Subcutaneous adipose tissue (tissue), 4 donors: ENCODE data around the gene DUSP18. TPM values are rescaled to one million over a fixed set of nuclear protein-coding genes. Genes with fewer than 3 reads are reported as not detected.

Experiments
- CTCF ChIP-seq: fragments of 450-650 bp; IDR thresholded peaks from one replicate; pipeline ENCODE4 v1.5.1; 2016; ENCODE audit warnings: low read depth, mild to moderate bottlenecking, control low read depth, antibody characterized with exemption, moderate library complexity
- total RNA-seq, 4 donors: library from RNA; depleted of rRNA; stranded (reverse); fragments of >200 nt; gene quantifications; one replicate each; pipeline ENCODE4 v1.1.0, GENCODE V29; 2016

DUSP18 gene
- total RNA-seq, 4 donors from 2014 or later: 3.8 to 13.1 (median 7.6) TPM

- TF ChIP-seq CTCF: no peak
Observed at GRCh38 chr22:30643055-30643875, 24.4 kb downstream of the DUSP18 start.

DNA sequence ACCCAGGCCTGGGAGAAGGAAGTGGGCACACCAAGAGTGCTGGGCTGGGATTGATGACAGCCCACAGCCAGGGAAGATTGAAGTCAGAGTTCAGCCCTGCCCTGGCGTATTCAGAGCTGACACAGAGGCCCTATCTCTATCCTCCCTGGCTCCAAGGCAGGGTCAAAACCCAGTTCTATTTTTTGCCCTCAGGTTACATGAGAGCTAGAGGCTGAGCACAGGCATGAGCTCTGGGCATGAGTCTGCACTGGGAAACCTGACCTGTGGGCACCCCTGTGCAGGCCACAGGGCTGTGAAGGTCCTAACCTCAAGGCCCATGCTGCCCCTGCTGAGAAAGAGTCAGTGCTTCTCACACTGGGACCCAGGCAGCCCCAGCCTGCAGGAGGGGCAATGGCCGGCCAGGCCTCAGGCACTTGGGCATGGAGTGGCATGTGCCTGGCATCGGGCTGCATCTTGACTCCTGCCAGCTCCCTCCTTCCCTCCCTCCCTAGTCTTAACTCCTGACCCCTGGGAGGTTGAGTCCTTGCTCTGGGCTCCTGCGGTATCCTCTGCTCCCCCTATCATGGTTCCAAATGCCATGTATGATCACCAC lies 26.7 kb downstream of the DUSP18 start:
- no peak for TF ChIP-seq CTCF

DNA sequence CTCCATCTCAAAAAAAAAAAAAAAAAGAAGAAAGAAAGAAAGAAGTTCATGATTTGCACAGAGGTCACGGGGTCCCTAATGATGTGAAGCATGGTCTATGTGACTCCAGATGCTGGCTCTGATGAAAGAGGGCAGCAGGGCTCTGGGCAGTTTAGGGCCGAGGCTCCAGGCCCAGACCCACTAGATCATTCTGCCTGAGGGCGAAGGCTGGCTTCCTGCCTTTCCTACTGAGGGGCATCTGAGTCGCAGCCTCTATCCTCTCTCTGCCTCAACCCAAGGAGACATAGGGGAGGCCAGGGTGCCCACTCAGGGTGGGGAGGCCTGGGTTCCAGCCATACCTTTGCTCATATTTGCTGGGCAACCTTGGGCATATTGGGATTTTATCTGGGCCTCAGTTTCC lies 27.3 kb downstream of the DUSP18 start:
- no peak for TF ChIP-seq CTCF

DNA sequence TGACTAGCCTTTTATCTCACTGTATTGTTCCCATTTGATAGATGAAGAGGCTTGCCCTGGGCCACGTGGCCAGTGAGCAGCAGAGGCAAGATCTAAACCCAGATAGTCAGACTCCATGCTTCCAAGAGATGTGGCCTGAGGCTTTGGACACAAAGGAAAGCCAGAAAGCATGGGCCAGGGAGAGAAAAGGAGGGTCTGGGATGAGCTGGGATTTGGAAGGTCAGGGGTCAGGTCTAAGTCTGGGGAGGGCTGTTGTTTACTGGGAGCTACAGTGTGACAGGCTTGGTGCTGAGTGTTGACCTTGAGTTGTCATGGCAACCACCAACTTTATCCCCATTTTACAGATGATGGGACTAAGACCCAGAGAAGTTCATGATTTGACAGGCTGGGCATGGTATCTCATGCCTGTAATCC lies 30.0 kb downstream of the DUSP18 start:
- TF ChIP-seq CTCF: no peak

DNA sequence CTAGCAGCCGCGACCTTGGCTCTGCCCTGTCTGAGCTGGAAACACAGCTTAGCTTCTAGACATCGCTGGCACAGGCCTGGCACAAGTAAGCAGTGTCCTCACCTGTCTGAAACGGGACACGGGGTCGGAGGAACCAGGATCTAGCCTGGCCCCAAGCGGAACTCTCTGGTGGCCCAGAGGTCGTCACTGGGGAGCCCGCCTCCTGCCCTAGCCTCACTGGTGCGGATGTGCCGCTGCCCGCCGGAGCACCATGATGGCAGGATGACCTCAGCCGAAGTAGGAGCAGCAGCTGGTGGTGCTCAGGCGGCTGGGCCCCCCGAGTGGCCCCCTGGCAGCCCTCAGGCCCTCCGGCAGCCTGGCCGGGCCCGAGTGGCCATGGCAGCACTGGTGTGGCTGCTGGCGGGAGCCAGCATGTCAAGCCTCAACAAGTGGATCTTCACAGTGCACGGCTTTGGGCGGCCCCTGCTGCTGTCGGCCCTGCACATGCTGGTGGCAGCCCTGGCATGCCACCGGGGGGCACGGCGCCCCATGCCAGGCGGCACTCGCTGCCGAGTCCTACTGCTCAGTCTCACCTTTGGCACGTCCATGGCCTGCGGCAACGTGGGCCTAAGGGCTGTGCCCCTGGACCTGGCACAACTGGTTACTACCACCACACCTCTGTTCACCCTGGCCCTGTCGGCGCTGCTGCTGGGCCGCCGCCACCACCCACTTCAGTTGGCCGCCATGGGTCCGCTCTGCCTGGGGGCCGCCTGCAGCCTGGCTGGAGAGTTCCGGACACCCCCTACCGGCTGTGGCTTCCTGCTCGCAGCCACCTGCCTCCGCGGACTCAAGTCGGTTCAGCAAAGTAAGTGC lies 31.2 kb downstream of the DUSP18 start:
- no peak for TF ChIP-seq CTCF

DNA sequence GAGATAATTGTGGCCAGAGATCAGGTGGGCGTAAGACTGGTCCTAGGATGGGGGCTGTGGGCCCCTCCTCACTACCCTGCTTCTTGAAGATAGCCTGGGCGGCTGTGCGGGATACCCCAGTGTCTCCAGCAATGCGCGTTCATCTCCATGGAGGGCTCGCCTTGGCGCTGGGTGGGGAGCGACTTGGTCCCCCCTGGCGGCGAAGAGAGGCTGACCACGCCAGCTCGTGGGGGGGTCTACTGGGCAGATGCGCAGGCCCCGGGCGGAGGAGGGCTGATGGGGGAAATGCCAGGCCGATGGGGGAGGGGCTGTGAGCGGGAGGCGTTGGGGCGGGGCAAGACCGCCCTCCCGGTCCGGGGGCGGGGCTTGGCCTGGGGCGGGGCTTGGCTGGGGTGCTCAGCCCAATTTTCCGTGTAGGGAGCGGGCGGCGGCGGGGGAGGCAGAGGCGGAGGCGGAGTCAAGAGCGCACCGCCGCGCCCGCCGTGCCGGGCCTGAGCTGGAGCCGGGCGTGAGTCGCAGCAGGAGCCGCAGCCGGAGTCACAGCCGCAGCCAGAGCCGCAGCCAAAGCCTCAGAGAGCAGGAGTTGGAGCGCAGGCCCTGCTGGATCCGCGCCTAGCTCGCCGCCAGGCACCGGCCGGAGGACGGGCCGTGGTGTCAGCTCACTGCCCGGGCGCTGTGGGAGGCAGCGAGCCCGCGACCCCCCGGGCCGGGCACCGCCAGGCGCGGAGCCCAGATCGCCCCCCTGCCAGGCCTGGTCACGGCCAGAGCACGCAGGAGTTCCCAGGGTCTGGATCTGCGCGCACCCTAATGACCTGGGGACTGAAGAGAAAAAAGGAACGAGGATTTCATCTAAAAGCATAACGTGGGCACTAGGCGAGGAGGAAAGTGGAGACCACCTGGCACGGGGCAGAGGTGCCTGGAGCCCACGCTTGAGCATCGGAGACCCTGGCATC lies 32.1 kb downstream of the DUSP18 start, which contains the start of gene SLC35E4:
Gene SLC35E4 (plus strand): TSS at position 509 of the 953 bp plus-strand sequence. CDS start 670 bp downstream, outside the sequence.
- TF ChIP-seq CTCF: no peak
